Superior temporal gyrus (tissue), 1 donor: ENCODE results near the gene CADPS2.

ENCODE experiments used
- DNase-seq: peaks from one replicate; pipeline ENCODE4 v3.0.0-alpha.2; 2016; ENCODE audit errors: extremely low spot score

Gene CADPS2

GRCh38 chr7:122604251-122604650, 282.0 kb downstream of the CADPS2 start:
- no peak for DNase-seq

GRCh38 chr7:122602800-122603199, 283.5 kb downstream of the CADPS2 start:
- no peak for DNase-seq

DNA sequence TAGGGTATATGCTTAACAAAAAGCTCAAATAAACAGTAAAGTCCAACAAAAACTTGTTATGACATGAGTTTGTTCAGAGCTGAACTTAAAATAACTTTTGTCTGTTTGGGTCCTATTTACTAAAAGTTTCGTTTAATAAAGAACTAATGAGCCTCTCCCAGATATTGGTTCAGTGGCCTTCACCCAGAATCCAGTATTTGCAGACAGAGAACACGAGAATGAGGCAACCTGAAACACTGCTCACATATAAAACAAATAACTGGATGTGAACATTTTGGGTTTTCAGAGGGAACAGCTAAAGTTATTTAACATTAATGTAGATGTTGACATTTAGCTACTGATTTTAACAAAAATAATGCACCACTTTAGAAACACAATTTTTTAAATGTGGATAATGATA, 285.6 kb downstream of the CADPS2 start:
- DNase-seq = no peak

- no peak for DNase-seq
These were observed 286.2 kb downstream of the CADPS2 start for GRCh38 chr7:122600042-122600441.

- no peak for DNase-seq
These were observed 289.0 kb downstream of the CADPS2 start for GRCh38 chr7:122597277-122597676.

DNA sequence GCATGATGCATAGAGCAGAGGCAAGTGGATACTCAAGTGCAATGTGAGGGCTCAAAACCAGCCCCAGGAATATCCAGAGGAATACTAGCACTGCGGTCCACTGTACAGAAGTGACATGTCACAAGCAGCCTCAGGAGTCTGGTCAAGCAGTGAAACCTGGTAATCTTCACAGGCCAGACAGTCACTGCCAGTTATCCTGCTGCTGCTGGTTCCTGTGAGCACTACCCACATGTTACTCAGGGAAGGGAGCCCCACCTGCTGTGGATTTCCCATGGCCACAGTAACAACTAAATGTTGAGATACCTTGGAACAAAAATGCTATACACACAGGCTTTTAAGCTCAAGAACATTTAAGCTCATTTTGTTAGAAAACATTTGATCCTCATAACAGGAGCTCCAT, 290.4 kb downstream of the CADPS2 start:
- no peak for DNase-seq

DNA sequence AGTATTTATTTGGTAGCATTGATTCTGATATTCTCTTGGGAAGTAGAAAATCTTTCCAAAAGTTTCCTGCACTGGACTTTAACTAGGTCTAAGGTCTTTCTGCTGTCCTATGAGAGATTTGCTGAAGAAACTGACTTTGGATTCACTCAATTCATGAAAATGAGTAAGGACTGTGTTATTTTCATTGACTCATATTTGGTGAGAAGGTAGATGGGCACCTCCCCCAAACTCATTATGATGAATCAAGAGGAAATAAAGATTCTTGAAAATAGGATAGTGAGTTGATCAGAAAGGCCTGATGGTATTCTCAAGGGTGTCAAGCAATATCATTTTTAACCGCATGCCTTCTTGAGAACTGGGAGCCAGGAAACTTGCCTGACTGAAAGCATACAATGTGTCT, 297.6 kb downstream of the CADPS2 start:
- no peak for DNase-seq

GRCh38 chr7:122584676-122585251, 301.5 kb downstream of the CADPS2 start:
- no peak for DNase-seq

DNA sequence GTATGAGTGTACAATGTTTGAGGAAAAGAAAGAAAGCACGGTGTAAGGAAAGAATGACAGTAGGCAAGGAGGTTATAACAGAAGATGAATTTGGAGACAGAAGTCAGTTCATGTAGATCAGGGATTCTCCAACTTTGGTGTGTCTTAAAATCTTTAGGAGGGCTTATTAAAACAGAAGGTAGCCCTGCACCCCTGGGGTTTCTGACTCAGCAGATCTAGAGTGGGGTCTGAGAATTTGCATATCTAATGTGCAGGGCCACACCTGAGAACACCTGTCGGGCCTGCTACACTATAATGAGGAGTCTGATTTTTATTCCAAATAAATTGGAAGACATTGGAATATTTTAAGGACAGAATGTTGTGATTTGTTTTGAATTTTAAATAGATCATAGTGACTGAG, 307.9 kb downstream of the CADPS2 start:
- DNase-seq = no peak

DNA sequence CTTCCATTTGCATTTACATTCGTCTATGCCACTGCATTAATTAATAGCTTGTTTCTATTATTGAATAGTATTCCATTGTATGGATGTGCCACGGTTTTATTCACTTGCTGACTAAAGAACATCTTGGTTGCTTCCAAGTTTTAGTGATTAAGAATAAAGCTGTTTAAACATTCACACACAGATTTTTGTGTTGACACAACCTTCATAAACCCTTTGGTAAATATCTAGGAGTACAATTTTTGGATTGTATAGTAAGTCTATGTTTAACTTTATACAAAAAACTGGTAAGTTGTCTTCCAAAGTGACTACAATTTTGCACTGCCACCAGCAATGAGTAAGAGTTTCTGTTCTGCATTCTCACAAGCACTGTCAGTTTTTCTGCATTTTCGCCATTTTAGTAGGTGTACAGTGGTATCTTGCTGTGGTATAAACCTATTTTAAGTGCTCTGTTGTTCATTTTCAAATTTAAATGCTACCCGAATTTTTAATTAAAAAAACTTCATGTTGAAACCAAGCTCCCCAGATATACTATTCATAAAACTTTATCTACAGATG, 308.7 kb downstream of the CADPS2 start:
- no peak for DNase-seq

GRCh38 chr7:122572706-122573105, 313.6 kb downstream of the CADPS2 start:
- no peak for DNase-seq

GRCh38 chr7:122561326-122561725, 324.9 kb downstream of the CADPS2 start:
- DNase-seq = no peak

- DNase-seq = no peak
These were observed 329.3 kb downstream of the CADPS2 start for GRCh38 chr7:122556873-122557542.

DNA sequence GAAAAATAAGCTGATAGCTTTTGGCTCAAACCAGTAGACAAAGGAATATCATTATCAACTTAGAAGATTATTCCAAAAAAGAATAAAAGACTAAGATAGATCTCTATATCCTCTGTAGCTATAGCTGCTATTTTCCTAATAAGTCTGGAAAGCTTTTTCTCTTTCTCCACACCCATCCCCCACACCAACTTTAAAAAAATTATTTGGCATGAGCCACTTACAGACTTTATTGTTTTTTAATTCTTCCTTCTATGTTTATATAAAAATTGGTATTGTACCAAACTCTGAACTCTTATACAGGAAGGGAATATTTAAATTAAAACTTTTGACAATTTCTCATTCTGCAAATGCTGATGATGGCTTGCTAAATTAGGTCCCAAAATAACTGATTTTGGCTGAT, 330.0 kb downstream of the CADPS2 start:
- DNase-seq = no peak

DNA sequence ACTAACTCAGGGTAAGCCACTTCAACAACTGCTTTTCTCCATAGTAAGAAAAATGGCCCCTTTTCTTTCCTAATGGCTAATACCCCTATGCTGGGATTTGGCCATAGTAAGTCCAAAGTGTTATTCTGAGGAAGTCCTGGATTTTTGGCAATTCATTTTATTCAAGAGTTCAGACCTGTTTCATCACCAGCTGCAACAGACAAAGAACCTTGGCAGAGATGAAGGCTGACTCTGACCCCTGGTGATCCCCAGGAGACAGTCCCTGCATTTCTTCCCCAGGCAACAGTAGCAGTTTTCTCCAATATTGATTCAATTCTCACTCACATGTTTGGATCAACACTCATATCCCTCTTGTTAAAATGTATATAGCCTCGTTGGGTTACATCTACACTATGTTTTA, 332.5 kb downstream of the CADPS2 start:
- DNase-seq = no peak

- DNase-seq = no peak
These were observed 333.5 kb downstream of the CADPS2 start for GRCh38 chr7:122552769-122553168.

GRCh38 chr7:122550545-122550944, 335.7 kb downstream of the CADPS2 start:
- no peak for DNase-seq

GRCh38 chr7:122549578-122549977, 336.7 kb downstream of the CADPS2 start:
- no peak for DNase-seq

DNA sequence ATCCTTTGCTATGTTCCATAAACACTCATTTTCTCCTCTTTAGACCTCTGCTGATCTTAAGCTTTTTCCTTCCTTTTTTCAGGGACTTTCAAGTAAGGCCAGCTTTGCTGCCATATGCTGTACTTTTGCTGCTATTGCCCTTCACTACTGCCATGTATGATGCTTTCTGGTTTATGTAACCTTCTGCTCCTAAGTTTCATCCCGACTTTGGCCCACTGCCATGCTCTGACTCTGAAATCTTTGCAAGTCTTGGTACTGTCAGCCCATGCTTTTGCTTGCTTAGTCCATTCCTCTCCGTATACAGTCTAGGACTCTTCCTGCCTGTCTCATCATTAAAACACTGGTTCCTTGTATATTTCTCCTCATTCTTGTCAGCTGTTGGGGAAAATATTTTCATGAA, 339.8 kb downstream of the CADPS2 start:
- no peak for DNase-seq

- no peak for DNase-seq
These were observed 341.8 kb downstream of the CADPS2 start for GRCh38 chr7:122544463-122544862.

- DNase-seq = no peak
These were observed 342.4 kb downstream of the CADPS2 start for GRCh38 chr7:122543891-122544290.

- DNase-seq = no peak
These were observed 343.1 kb downstream of the CADPS2 start for GRCh38 chr7:122543166-122543565.

- DNase-seq = no peak
These were observed 351.2 kb downstream of the CADPS2 start for GRCh38 chr7:122535086-122535485.
